ENCODE data around the gene TP53TG5. TPM values are rescaled to one million over a fixed set of nuclear protein-coding genes. Genes with fewer than 3 reads are reported as not detected.

Gene TP53TG5
- total RNA-seq, 2 experiments from 2014 or later: 0.36 TPM; not detected in 1

DNA sequence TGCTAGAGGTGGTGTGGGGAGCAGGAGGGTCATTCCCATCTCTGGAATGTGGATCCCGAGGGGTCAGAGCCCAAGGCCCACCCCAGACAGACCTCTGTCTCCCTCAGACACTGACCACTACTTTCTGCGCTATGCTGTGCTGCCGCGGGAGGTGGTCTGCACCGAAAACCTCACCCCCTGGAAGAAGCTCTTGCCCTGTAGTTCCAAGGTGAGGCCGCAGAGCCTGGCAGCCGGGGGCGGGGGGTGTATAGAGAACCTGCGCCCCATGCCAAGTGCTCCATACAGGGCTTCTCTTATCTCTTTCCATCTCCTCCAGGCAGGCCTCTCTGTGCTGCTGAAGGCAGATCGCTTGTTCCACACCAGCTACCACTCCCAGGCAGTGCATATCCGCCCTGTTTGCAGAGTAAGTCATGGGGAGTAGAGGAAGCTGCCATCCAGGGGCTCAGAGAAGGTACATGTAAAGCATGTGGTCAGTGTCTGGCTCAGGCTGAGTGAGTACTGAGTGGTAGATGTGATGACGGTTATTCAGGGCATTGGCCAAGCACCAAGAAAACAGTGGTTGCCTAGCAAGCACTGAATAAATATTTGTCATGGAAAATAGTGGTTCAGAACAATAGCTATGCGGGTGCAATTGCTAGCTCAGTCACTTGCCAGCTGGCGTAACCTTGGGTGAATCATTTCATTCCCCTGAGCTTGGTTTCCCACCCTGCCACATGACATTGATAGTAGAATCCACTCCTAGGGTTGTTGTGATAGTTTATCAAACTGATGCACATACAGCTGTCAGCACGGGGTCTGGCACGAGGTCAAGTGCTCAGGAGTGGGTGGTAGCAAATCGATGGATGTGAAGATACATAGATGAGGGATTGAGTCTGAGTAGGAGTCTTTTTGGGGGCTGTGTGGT, 41.3 kb upstream of the TP53TG5 start:
- no peaks in the 10 kb centered on the region for H3K27me3 Mint-ChIP-seq
- Histone ChIP-seq H3K4me3 (ENCODE audit: low read length) (no peak overlapping the region), H3K4me1 (ENCODE audit: insufficient read depth, low read length) (peaks cover 31% of the 10 kb centered on the region), H3K27me3 (ENCODE audit: control insufficient read depth in 1 of 2, insufficient read depth in 2 of 2, low read length in 2 of 2) (no peaks in the 10 kb centered on the region), H3K9me3 (ENCODE audit: control insufficient read depth in 1 of 2, insufficient read depth in 1 of 2, low read length in 2 of 2) (no peaks in the 10 kb centered on the region), H3K36me3 (ENCODE audit: insufficient read depth, low read length) (peaks cover 61% of the 10 kb centered on the region), H3K27ac (ENCODE audit: low read depth in 1 of 2, low read length in 2 of 2) (no peak overlapping the region)
- peak overlapping the region; percentile 44 for H3K27ac Mint-ChIP-seq
- ATAC-seq (ENCODE audit: poor library complexity): no peak
- CTCF ChIA-PET: interaction anchor here (1.4 to 7.2 kb wide), 3 partner anchors 17 to 57 kb away, joined by 3 to 51 read pairs (median 31); partner anchors contain the start of gene SYS1
- TF ChIP-seq, protein P1, sequence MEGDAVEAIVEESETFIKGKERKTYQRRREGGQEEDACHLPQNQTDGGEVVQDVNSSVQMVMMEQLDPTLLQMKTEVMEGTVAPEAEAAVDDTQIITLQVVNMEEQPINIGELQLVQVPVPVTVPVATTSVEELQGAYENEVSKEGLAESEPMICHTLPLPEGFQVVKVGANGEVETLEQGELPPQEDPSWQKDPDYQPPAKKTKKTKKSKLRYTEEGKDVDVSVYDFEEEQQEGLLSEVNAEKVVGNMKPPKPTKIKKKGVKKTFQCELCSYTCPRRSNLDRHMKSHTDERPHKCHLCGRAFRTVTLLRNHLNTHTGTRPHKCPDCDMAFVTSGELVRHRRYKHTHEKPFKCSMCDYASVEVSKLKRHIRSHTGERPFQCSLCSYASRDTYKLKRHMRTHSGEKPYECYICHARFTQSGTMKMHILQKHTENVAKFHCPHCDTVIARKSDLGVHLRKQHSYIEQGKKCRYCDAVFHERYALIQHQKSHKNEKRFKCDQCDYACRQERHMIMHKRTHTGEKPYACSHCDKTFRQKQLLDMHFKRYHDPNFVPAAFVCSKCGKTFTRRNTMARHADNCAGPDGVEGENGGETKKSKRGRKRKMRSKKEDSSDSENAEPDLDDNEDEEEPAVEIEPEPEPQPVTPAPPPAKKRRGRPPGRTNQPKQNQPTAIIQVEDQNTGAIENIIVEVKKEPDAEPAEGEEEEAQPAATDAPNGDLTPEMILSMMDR (IDR thresholded peaks at IDR 0.05): no peak
- H3K36me3 Mint-ChIP-seq (ENCODE audit: low read depth): peaks cover 72% of the 10 kb centered on the region
- peaks cover 49% of the 10 kb centered on the region for H3K4me1 Mint-ChIP-seq (ENCODE audit: low read depth)
- no peaks in the 10 kb centered on the region for H3K9me3 Mint-ChIP-seq
- POLR2A ChIA-PET: interaction anchor here (4.4 kb wide), 1 partner anchor 56 kb away, joined by 78 read pairs; the partner anchor contains the start of gene SYS1
- H3K4me3 Mint-ChIP-seq: peak overlapping the region; percentile 35
- DNase-seq: no peak
- intact Hi-C loops (cut with DNase I, micrococcal nuclease): loop anchor here (10.0 kb wide), 2 partner anchors 455 to 535 kb away; partner anchors contain the start of genes STK4 (in 1 of the 2), TOMM34 (in 1 of the 2) and YWHAB (in 1 of the 2)

DNA sequence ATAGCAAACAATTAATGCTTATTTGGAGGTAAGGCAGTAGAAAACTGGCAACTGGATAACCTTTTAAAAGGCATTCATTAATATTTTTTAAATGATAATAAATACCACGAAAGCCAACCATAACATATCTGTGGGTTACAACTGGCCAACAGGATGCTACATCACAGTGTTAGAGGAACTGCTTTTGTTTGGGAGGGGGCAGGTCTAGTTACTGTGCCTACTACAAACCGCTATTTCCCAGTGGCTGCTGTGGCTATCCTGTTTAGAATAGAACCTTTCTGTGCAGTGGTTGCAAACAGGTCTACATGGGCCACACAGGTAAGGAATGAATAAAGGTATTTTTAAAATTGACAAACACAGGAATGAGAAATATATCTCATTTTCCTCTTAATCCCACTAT, 38.8 kb upstream of the TP53TG5 start:
- H3K27ac Mint-ChIP-seq: peak overlapping the region; percentile 92
- CTCF ChIA-PET: interaction anchor here (1.1 to 7.2 kb wide), 5 partner anchors 15 to 62 kb away, joined by 3 to 51 read pairs (median 20); partner anchors contain the start of gene SYS1
- Histone ChIP-seq H3K9me3 (ENCODE audit: control insufficient read depth in 1 of 2, insufficient read depth in 1 of 2, low read length in 2 of 2) (no peaks in the 10 kb centered on the region), H3K4me1 (ENCODE audit: insufficient read depth, low read length) (peaks cover 31% of the 10 kb centered on the region), H3K36me3 (ENCODE audit: insufficient read depth, low read length) (peaks cover 39% of the 10 kb centered on the region), H3K27me3 (ENCODE audit: control insufficient read depth in 1 of 2, insufficient read depth in 2 of 2, low read length in 2 of 2) (no peaks in the 10 kb centered on the region), H3K4me3 (ENCODE audit: low read length) (peak overlapping the region; percentile 98), H3K27ac (ENCODE audit: low read depth in 1 of 2, low read length in 2 of 2) (peak overlapping the region in 1 of 2 donors; percentile 81)
- peak overlapping the region; percentile 95 for H3K4me3 Mint-ChIP-seq
- H3K36me3 Mint-ChIP-seq (ENCODE audit: low read depth): peaks cover 50% of the 10 kb centered on the region
- ATAC-seq (ENCODE audit: poor library complexity) (no peak), DNase-seq (no peak)
- TF ChIP-seq, protein P1 (IDR thresholded peaks at IDR 0.05): no peak
- H3K27me3 Mint-ChIP-seq: no peaks in the 10 kb centered on the region
- POLR2A ChIA-PET: interaction anchor here (1.2 to 4.4 kb wide), 5 partner anchors 10 to 54 kb away, joined by 3 to 78 read pairs (median 41); partner anchors contain the start of genes DBNDD2 and SYS1
- no peaks in the 10 kb centered on the region for H3K9me3 Mint-ChIP-seq
- intact Hi-C loops (cut with DNase I, micrococcal nuclease): loop anchor here (1.0 to 10.0 kb wide), 5 partner anchors 20 to 532 kb away; partner anchors contain the start of genes STK4 (in 1 of the 2), SYS1 (in 1 of the 2), TOMM34 (in 1 of the 2) and YWHAB (in 1 of the 2)
- H3K4me1 Mint-ChIP-seq (ENCODE audit: low read depth): peaks cover 49% of the 10 kb centered on the region

Measured in CD4-positive, alpha-beta T cell (primary cell).